AG08395 (cell line): Measurements from ENCODE around the gene SETDB2.

Experiments
- DNase-seq: peaks from one replicate; pipeline ENCODE4 v3.0.0; 2012; ENCODE audit warnings: mixed read lengths, low spot score

The SETDB2 gene

GRCh38 chr13:49530457-49530856 is 86.4 kb downstream of the SETDB2 start:
- no peak for DNase-seq

GRCh38 chr13:49532593-49532992 is 88.5 kb downstream of the SETDB2 start:
- no peak for DNase-seq

GRCh38 chr13:49533011-49533410 is 88.9 kb downstream of the SETDB2 start:
- no peak for DNase-seq

DNA sequence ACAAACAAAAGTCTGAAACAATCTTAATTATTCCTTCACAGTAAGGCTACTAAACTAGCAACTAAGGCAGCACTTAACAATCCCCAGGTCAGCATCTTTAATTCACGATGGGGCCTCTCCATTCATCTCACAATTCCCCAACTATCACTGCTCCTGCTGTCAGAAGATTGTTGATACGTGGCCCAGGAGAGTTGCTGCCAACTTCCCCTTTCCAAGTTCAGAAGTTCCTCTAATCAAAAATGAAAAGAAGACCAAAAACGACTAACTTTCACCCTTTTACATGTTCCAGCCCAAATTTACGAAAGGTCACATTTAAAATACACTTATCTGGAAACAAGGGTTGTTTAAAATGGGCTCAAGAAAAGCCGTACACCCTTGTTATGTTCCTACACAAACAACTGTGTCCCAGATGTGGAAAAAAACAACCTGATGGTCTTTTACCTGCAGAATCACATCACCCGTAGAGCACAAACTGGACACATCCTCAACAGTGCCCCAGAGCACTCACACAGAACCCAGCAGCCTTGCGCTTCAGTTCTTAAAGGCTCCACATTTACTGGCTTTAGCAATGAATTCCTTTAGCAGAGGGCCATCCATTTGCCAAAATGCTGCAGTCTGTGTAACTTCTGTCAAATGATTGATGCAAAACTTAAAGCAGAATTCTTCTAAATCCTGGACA is 89.7 kb downstream of the SETDB2 start:
- no peak for DNase-seq

DNA sequence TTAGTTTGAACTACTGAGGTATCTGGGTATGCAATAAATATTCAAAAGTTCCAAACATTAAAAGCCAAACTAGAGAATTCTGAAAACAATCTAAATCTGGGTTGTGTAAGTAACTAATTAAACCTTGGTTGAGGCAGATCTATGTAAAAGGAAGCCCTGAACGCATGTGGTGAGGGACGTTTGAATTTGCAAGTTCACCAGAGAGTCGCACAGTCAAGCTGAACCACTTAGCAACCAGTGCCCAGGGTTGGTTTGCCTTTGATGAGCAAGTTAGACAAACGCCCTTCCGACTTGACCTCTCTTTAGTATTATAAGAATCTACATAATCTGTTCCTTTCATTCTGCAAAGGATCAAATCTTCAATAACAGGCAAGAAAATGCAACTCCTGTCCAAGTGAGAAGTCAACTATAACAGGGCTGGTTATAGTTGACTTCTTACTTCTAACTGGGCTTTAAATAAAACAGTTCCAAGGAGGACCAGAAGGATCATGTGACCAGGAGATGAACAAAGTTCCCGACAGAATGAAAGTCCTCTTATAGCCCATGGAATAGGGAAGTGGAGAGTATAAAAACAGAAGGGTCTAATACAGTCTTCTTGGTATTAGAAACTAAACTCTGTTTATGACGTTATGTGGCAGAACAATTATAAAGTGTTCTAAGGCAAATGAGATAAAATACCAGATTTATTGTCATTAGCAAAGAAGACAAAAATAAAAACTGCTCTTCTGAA is 92.2 kb downstream of the SETDB2 start:
- no peak for DNase-seq

GRCh38 chr13:49538404-49538803 is 94.3 kb downstream of the SETDB2 start:
- DNase-seq = no peak

- DNase-seq = no peak
These were observed 95.2 kb downstream of the SETDB2 start for GRCh38 chr13:49539313-49539712.

- no peak for DNase-seq
These were observed 95.7 kb downstream of the SETDB2 start for GRCh38 chr13:49539746-49540145.

DNA sequence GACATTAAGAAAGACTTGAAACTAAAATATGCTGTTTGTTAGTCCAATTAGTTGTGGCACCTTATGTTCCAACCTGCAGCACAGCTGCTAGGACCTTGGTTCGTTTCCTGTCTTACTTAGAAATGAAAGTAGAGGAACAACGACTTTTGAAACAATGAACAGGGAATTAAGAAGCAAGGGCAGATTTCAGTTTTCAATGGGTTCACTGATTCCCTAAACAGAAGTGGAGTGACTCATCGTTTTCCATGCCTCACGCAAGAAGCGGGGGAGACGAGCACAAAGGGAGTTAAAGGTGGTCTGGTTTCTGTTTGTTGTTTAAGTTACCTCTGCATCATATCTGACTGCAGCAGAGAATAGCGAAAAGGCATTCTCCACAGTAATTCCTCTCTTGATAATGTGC is 96.5 kb downstream of the SETDB2 start:
- no peak for DNase-seq

DNA sequence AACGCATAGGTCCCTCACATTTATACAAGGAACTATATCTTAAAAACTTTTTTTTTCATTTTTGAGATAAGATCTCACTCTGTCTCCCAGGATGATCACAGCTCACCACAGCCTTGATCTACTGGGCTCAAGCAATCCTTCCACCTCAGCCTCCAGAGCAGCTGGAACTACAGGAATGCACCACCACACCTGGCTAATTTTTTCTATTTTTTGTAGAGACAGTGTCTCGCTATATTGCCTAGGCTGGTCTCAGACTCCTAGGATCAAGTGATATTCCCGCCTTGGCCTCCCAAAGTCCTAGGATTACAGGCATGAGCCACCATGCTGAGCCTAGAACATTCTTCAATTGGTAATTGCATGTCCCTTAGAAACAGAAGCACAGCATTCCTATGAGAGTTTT is 99.6 kb downstream of the SETDB2 start:
- DNase-seq = no peak
